Kidney glomerular epithelial cell (primary cell): ENCODE results near the gene ANKRD44.

ENCODE experiments used
- DNase-seq: peaks from one replicate; lab custom pipeline; 2025; lab: John Stamatoyannopoulos, UW

The ANKRD44 gene

GRCh38 chr2:196985511-196986183 is 324.9 kb downstream of the ANKRD44 start:
- DNase-seq = no peak

DNA sequence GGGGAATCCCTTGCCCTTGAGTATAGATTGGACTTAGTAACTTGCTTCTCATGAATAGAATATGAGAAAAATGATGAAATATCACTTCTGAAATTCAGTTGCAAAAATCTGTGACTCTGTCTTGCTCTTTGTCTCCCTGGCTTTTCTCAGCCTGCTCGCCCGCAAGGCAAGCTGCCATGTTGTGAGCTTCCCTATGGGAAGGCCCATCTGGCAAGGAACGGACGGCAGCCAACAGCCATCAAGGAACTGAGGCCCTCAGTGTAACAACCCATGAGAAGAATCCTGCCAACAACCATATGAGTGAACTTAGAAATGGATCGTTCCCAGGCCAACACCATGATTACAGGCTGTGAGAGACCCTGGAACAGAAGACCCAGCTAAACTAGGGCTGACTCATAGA is 325.7 kb downstream of the ANKRD44 start:
- no peak for DNase-seq

DNA sequence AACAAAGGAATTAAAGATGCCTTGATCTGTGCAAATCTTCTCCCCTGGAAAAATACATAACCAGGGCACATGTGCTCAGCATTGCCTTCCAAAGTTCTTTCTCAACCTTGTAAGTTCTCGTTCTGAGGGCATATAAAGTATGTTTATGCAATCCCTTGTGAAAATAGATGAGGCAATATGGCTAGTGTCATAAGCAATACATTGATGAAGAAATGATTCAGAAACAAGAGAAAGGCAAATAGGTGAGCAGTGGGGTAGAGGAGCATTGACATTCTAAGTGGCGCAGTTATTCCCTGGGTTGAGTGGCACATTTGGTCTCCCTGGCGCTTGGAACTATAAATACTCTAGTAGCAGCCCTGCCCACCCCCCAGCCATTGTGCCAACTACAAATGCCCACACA is 326.6 kb downstream of the ANKRD44 start:
- no peak for DNase-seq

GRCh38 chr2:196980473-196980872 is 330.1 kb downstream of the ANKRD44 start:
- DNase-seq = no peak

DNA sequence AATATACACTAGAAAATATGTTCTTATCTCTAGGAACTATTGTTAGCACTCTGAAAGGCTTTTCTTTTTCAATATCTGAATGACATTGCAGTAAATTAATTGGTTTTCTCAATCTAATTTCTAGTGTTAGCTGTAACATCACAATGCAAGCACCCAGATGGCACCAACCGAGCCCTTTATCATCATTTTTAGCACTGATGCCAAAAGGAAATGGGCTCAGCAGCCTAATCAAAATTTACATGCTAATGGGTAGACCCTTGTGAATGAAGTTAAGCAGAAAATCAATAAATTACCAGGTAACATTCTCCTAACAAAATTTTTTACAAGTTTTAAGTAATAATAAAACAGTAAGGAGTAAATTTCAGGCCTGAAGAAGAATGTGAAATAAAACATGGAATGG is 330.6 kb downstream of the ANKRD44 start:
- DNase-seq = no peak

DNA sequence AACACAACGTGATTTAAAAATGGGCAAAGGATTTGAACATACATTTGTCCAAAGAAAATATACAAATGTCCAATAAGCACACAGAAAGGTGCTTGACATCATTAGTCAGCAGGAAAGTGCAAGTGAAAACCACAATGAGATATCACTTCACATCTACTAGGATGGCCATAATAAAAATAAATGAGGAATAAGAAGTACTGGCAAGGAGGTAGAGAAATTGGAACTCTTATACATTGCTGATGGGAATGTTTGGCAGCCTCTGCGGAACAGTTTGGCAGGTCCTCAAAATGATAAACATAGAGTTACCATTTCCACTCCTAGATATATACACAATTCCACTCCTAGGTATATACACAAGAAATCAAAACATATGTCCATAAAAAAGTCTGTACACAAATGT is 333.1 kb downstream of the ANKRD44 start:
- DNase-seq = no peak

- no peak for DNase-seq
These were observed 335.6 kb downstream of the ANKRD44 start for GRCh38 chr2:196974970-196975369.

DNA sequence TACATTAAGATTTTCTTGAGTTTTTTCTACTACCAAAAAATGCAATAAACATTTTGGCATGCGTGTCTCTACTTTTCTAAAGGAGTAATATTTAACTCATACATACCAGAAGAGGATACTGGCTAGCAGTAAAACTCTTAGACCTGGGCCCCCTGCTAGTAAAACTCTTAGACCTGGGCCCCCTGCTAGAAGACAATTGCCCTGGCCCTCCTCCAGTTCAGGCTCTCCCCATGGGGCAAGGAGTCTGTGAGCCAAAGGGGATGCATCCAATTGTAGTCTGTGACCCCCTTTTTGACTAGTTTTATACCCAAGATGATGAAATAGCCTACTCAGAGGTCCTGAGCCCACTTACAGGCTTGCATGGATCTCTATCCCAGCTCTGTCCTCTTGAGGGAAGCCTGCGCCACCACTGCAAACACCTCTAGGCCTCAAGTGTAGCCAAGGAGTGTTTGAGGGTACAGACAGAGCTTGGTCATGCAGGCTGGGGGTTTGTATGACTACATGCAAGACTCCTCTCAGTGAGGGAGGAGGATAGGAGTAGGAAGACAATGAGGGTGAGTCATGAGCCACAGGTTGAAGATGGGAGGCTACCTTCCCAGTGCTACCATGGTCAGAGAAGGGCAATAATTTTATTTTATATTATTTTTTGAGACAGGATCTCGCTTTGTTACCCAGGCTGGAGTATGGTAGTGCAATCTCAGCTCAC is 338.9 kb downstream of the ANKRD44 start:
- DNase-seq = no peak

- no peak for DNase-seq
These were observed 340.5 kb downstream of the ANKRD44 start for GRCh38 chr2:196970099-196970498.

DNA sequence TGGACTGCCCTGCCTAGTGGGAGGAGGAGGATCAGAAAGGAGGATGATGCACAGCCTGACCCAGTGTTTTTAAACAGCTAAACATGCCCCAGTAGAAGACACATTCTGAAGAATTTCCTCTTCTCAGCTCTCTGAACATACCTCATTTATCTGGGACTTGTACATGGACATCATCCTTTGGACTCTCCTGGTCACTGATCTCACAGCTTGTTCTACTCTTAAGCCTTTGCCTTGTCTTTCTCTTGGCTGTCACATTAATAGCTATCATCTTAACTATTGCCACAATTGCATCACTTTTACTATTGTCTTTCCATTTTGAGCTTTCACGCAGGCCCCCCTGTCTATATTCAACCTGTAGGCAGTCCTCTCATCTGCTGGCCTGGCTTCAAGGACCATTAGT is 342.1 kb downstream of the ANKRD44 start:
- no peak for DNase-seq

- DNase-seq = no peak
These were observed 342.8 kb downstream of the ANKRD44 start for GRCh38 chr2:196967775-196968174.

- DNase-seq = peak; percentile 61
These were observed 343.5 kb downstream of the ANKRD44 start for GRCh38 chr2:196967116-196967515.

- no peak for DNase-seq
These were observed 344.5 kb downstream of the ANKRD44 start for GRCh38 chr2:196966061-196966460.

- no peak for DNase-seq
These were observed 344.9 kb downstream of the ANKRD44 start for GRCh38 chr2:196965651-196966050.

- DNase-seq = no peak
These were observed 346.6 kb downstream of the ANKRD44 start for GRCh38 chr2:196963961-196964360.

- DNase-seq = no peak
These were observed 347.5 kb downstream of the ANKRD44 start for GRCh38 chr2:196963043-196963442.

GRCh38 chr2:196962325-196962724 is 348.3 kb downstream of the ANKRD44 start:
- DNase-seq = no peak

GRCh38 chr2:196961889-196962288 is 348.7 kb downstream of the ANKRD44 start:
- DNase-seq = no peak

DNA sequence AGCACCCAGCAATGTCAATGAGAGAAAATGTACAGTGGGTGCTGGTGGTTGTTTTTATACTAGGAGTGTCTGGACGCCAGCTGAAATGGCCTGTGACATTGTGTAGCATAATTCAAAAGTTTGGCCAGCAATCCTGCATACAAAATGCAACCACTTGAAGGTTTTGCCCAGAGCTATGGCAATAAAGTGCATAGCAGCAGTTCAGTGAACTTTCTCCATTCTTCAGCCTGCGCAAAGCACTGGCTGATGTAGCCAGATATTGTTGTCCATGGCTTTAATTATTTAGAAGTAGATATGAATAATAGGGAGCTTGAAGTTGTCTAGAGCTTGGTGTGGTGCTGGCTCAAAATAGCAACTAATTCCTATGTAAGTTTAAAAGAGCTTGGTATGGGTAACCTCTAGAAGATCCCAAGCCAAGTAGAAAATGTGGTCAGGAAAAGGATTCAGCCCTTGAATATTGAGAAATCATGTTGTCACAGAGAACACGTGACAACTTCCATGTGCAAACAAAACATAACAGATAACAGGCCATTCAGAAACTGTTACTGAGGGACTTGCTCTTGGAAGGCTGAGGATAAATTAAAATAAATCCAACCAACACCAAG is 350.7 kb downstream of the ANKRD44 start:
- no peak for DNase-seq

DNA sequence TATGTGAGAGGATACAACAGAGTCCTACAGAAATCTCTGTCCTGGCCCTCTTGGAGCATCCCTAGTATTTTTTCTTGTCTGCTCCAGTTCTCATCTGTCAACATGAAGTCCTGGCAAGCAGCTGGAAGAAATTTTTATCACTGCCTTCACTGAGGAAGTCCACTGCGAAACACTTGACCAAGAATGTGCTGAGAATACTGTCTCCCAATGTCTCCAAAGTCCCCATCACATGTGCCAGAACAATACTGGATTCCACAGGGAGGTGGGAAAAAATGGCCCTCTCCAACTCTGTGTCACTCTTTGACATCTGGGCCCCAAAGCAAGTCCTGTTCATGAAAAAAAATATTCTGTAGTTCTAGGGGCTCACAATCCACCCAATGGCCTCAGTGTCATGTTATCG is 351.3 kb downstream of the ANKRD44 start:
- no peak for DNase-seq

DNA sequence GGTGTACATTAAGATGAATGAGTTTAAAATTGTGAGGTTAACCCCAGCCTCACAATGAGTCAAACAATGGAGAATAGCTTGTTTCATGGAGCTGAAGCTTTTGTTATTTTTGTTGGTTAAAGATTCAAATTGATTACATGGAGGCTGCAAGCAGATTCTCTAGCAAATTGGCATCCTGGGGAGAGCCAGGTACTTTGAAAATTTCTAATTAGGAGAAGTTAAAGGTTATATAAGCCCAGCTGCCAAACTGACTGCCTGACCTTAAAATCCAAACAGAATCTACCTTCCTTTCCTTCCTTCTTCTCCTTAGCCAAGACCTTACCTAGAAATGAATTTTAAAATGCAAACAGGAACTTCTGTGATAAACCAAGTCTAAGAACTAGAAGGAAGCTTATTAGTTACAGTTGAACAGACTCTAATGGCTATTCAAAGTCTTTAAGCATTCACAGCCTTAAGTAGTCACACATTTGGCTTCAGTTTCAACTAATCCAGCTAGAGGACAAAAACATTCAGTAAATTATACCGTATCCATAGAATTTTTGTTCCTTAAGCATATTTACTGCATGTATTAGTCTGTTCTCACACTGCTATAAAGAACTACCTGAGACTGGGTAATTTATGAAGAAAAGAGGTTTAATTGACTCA is 352.6 kb downstream of the ANKRD44 start:
- DNase-seq = no peak

GRCh38 chr2:196957442-196957841 is 353.1 kb downstream of the ANKRD44 start:
- DNase-seq = no peak

DNA sequence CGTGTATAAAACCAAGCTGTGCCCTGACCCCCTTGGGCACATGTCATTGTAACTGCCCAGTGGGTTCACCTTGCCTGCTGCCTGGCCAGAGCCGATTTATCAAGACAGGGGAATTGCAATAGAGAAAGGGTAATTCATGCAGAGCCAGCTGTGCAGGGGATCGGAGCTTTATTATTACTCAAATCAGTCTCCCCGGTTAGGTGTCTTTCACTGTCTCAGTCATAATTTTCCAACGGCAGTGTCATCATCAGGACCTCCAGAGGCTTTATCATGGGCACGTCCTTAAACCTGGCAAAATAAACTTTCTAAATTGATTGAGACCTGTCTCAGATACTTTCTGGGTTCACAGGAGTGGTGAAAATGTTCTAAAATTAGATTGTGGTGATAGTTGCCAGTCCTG is 354.5 kb downstream of the ANKRD44 start:
- DNase-seq = no peak
